ENCODE data around the gene TMEM150A.
"Not testable (repeated sequence)": the region's sequence is repeated elsewhere in the genome, so short reads cannot be mapped to it uniquely, and the experiment has no call there.

TMEM150A gene

DNA sequence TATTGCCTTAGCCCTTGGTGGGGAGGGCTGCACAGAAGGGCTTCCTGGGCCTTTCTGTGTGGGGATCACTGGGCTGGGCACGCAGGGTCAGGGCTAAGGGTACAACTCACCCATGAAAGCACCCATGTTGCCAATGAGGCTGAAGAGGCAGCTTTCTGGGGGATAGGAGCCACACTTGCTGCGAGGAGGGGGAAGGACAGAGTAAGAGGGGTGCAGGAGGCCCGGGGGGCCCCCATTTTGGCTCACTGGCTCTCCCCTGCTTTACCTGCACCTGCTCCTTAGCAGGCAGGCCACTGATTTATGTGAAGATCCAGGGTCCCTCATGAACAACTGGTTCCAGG, 2.3 kb downstream of the TMEM150A start:
- H3K4me3 ChIP-seq (ENCODE audit: low read length), result no peak overlapping the region
- H3K27me3 ChIP-seq (ENCODE audit: control insufficient read depth, insufficient read depth, low read length), result no peaks in the 10 kb centered on the region
- H3K9me3 ChIP-seq (replicated peaks; ENCODE audit: low read length), result no peaks in the 10 kb centered on the region
- H3K4me2 ChIP-seq (ENCODE audit: low read length), result no peak overlapping the region
- peaks cover 23% of the 10 kb centered on the region for H3K4me1 ChIP-seq (ENCODE audit: control insufficient read depth, insufficient read depth, low read length)
- peaks cover 31% of the 10 kb centered on the region for H3K36me3 ChIP-seq (ENCODE audit: insufficient read depth, low read length)
- no peak overlapping the region for H3K9ac ChIP-seq (ENCODE audit: low read depth, low read length)

DNA sequence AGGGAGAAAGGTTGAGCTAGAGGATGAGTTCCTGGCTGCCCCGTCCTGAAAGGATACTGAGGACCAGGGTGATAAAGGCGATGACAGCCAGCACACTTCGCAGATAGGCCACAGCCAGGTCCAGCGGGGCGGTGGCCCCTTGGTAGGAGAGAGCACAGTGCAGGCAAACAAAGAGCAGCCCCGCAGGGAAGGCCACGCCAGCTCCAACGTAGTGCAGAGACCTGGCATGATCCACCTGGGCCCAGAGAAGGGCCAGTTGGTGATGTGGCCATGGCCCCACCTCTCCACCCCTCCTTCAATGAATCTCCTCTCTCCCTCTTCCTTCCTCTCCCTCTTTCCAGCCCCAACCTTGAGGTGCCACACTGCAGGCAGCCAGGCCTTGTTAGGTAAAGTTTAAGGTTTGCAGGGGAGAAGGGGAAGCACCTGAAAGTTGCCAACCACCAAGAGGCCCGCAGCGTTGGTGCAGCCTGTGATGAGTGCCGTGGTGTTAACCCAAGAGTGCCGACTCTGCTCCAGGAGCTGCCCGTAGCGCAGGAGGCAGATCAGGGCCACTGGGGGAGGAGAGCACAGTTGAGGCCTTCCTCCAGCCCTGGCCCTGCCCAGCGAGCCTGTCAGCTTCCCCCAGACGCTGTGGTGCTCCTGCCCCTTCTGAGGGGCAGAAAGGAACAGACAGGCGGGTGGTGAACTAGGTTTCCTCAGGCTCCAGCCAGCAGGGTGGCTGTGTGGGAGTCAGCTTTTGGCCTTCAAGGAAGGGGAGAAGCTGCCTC, 2.8 kb downstream of the TMEM150A start:
- Histone ChIP-seq H3K4me3 (ENCODE audit: low read length) (no peak overlapping the region), H3K9me3 (replicated peaks; ENCODE audit: low read length) (no peaks in the 10 kb centered on the region), H3K9ac (ENCODE audit: low read depth, low read length) (no peak overlapping the region), H3K27me3 (ENCODE audit: control insufficient read depth, insufficient read depth, low read length) (no peaks in the 10 kb centered on the region), H3K4me1 (ENCODE audit: control insufficient read depth, insufficient read depth, low read length) (peaks cover 22% of the 10 kb centered on the region), H3K36me3 (ENCODE audit: insufficient read depth, low read length) (peaks cover 31% of the 10 kb centered on the region), H3K4me2 (ENCODE audit: low read length) (no peak overlapping the region)

DNA sequence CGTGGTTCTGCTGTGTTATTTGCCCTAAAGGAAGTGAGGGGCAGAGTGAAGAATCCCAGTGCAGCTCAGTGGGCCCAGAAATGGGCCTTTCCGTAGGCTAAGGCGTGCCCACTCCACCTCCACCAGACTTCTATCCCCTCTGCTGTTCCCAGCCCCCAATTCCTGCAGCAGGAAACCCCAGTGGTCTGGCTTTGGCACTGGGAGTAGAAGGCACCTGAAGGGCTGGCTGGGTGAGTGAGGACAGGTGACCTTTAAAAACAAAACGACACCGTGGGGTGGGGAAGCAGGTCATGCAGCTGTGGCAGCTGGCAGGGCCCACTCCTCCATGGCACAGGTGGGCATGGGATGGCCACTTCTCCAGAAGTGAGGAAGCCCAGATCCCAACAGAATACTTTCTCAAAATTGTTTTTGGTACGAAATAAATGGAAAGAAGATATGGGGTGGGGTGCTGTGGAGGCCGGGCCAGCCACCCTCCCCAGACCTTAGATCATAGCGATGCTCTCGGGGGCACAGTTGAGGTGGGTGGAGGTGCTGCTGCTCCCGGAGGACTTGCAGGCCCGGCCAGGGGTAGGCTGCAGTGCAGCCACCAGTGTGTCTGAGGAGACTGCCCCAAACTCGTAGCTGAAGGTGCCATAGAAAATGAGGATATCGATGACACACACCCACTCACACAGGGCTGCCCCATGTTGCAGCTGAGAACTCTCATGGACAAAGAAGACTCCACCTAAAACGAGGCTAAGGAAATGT, 3.7 kb downstream of the TMEM150A start:
- Histone ChIP-seq H3K9ac (ENCODE audit: low read depth, low read length) (no peak overlapping the region), H3K36me3 (ENCODE audit: insufficient read depth, low read length) (peaks cover 31% of the 10 kb centered on the region), H3K27me3 (ENCODE audit: control insufficient read depth, insufficient read depth, low read length) (no peaks in the 10 kb centered on the region), H3K9me3 (replicated peaks; ENCODE audit: low read length) (no peaks in the 10 kb centered on the region), H3K4me1 (ENCODE audit: control insufficient read depth, insufficient read depth, low read length) (peaks cover 24% of the 10 kb centered on the region), H3K4me2 (ENCODE audit: low read length) (no peak overlapping the region), H3K4me3 (ENCODE audit: low read length) (no peak overlapping the region)

DNA sequence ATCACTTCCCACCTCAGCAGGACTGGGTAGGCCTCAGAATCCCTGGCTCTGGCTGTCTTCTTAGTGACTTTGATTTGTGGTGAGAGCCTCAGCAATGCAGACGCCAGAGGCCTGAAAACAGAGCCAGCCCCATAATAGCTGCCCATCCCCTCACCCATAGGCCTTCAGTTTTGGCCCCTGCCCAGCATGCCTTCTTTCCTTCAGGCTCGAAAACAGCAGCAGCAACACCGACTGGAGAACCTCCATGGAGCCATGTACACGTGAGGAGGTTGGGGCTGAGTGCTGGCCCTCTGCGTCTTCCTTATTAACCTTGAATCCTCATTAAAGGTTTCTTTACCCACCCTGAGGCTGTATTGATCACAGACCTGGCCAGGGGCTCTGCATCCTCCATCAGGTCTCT, 5.3 kb downstream of the TMEM150A start:
- no peaks in the 10 kb centered on the region for H3K9me3 ChIP-seq (replicated peaks; ENCODE audit: low read length)
- H3K27me3 ChIP-seq (ENCODE audit: control insufficient read depth, insufficient read depth, low read length), result no peaks in the 10 kb centered on the region
- peaks cover 31% of the 10 kb centered on the region for H3K36me3 ChIP-seq (ENCODE audit: insufficient read depth, low read length)
- H3K4me1 ChIP-seq (ENCODE audit: control insufficient read depth, insufficient read depth, low read length), result peaks cover 24% of the 10 kb centered on the region
- H3K9ac ChIP-seq (ENCODE audit: low read depth, low read length), result no peak overlapping the region
- H3K4me3 ChIP-seq (ENCODE audit: low read length), result peak overlapping the region; percentile 85
- H3K4me2 ChIP-seq (ENCODE audit: low read length), result peak overlapping the region; percentile 92

DNA sequence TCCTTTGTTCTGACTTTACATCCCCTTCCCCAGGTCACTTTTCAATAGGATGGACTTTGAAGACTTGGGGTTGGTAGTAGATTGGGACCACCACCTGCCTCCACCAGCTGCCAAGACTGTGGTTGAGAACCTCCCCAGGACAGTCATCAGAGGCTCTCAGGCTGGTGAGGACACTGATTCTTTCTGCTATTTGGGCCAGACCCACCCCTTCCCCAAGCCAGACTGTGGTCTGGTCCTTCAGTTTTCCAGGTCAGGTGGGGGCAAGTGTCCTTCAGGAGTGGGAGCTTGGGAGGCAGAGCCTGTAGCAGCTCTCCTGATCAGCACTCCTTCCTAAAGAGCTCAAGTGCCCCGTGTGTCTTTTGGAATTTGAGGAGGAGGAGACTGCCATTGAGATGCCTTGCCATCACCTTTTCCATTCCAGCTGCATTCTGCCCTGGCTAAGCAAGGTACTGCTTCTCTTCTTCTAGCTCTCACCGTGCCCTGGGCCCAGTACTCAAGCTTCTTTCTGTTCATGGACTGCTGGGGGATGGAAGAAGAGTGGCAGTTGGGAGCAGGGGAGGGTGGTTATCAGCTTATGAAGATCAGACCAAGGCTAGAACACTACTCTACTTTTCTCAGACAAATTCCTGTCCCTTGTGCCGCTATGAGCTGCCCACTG, 5.9 kb downstream of the TMEM150A start:
- Histone ChIP-seq H3K4me1 (ENCODE audit: control insufficient read depth, insufficient read depth, low read length) (peaks cover 27% of the 10 kb centered on the region), H3K4me3 (ENCODE audit: low read length) (peak overlapping the region; percentile 85), H3K9me3 (replicated peaks; ENCODE audit: low read length) (no peaks in the 10 kb centered on the region), H3K36me3 (ENCODE audit: insufficient read depth, low read length) (peaks cover 31% of the 10 kb centered on the region), H3K27me3 (ENCODE audit: control insufficient read depth, insufficient read depth, low read length) (no peaks in the 10 kb centered on the region), H3K4me2 (ENCODE audit: low read length) (peak overlapping the region; percentile 92), H3K9ac (ENCODE audit: low read depth, low read length) (peak overlapping the region; percentile 86)

DNA sequence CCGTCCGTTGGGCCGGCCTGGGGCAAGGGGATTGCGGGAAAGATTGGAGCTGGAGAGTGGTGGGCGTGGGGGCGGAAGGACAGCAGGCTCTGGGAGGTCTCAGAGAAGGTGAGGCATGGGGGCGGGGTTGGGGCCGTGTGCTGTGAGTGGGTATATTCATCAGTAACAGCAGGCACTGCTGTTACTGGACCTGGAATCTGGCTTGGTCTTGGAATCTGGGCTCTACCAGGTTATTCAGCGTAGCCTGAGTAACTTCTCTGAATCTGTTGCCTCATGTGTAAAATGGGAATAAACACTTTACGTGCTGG, 6.5 kb downstream of the TMEM150A start:
- Histone ChIP-seq H3K27me3 (ENCODE audit: control insufficient read depth, insufficient read depth, low read length) (no peaks in the 10 kb centered on the region), H3K4me1 (ENCODE audit: control insufficient read depth, insufficient read depth, low read length) (peaks cover 29% of the 10 kb centered on the region)

DNA sequence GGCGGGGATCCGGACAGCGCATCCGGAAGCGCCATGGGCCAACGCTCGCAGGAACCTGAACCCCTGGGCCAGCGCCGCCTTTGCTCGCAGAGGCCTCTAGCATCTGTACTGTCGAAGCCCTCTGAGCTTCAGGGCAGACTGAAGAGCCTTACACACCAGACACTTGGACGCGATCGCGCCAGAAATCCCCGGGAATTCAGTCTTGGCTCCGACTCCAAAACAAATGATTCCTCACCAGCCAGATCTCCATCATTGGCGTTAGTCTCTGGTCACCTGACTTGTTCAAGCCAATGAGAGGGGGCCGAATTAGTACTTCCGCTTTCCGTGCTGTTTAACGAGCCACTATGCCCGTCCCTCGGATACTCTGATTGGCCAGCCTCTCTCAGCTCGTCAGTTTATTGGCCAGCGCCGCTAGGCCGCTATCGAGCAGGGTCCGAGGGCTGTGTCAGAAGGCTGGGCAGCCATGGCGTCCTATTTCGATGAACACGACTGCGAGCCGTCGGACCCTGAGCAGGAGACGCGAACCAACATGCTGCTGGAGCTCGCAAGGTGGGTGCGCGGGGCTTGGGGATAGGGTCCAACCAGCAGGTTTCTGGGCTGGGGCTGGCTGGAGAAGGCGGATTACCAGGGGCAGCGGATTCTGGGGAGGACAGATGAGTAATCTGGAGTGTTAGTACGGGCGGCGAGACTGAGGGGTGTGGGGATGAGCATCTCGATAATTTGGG, 7.0 kb downstream of the TMEM150A start, which contains the start of gene RNF181:
TSS of gene RNF181 (plus strand) at position 445 of the 725 bp plus-strand sequence. CDS start at position 464, 19 bp downstream.
- Histone ChIP-seq H3K4me2 (ENCODE audit: low read length) (peak within 1 kb of the TSS; percentile 92), H3K27me3 (ENCODE audit: control insufficient read depth, insufficient read depth, low read length) (no peaks in the 10 kb centered on the region), H3K36me3 (ENCODE audit: insufficient read depth, low read length) (peaks cover 31% of the 10 kb centered on the region), H3K4me1 (ENCODE audit: control insufficient read depth, insufficient read depth, low read length) (peaks cover 34% of the 10 kb centered on the region), H3K9me3 (replicated peaks; ENCODE audit: low read length) (no peaks in the 10 kb centered on the region), H3K9ac (ENCODE audit: low read depth, low read length) (peak within 1 kb of the TSS; percentile 86), H3K4me3 (ENCODE audit: low read length) (peak within 1 kb of the TSS; percentile 85)

More for the DNA sequence above, 6.5 kb downstream of the TMEM150A start:
- H3K9ac ChIP-seq (ENCODE audit: low read depth, low read length), result peak overlapping the region; percentile 86
- H3K9me3 ChIP-seq (replicated peaks; ENCODE audit: low read length), result no peaks in the 10 kb centered on the region
- H3K4me2 ChIP-seq (ENCODE audit: low read length), result peak overlapping the region; percentile 92
- H3K4me3 ChIP-seq (ENCODE audit: low read length), result peak overlapping the region; percentile 85
- peaks cover 31% of the 10 kb centered on the region for H3K36me3 ChIP-seq (ENCODE audit: insufficient read depth, low read length)

DNA sequence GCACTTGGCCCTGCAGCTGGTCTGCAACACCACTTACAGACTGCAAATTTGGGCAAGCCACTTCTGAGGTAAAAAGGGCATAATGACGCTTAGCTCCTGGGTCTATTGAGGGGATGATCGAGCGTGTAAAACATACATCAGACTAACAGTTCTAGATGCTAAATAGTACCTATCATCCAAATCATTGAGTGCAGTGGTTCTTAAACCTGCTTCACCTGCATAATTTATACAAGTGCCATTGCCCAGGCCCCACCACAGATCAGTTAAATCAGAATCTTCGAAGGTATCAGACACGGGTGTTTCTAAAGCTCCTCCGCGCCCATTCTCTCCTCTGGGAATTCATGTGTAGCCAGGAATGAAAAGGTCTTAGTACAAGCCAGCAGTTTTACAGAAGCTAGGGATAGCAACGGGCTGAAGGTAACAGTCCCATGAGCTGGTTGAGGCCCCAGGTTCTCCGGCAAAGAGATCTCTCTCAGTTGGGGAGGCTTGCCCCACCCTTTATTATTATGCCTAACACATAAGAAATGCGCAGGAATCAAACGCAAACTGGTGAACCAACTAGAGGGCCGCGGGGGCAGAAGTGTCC, 7.7 kb downstream of the TMEM150A start:
- Histone ChIP-seq H3K9ac (ENCODE audit: low read depth, low read length) (peak overlapping the region; percentile 86), H3K4me1 (ENCODE audit: control insufficient read depth, insufficient read depth, low read length) (peaks cover 41% of the 10 kb centered on the region), H3K36me3 (ENCODE audit: insufficient read depth, low read length) (peaks cover 29% of the 10 kb centered on the region), H3K4me2 (ENCODE audit: low read length) (peak overlapping the region; percentile 92), H3K27me3 (ENCODE audit: control insufficient read depth, insufficient read depth, low read length) (no peaks in the 10 kb centered on the region), H3K9me3 (replicated peaks; ENCODE audit: low read length) (no peaks in the 10 kb centered on the region), H3K4me3 (ENCODE audit: low read length) (peak overlapping the region; percentile 85)

DNA sequence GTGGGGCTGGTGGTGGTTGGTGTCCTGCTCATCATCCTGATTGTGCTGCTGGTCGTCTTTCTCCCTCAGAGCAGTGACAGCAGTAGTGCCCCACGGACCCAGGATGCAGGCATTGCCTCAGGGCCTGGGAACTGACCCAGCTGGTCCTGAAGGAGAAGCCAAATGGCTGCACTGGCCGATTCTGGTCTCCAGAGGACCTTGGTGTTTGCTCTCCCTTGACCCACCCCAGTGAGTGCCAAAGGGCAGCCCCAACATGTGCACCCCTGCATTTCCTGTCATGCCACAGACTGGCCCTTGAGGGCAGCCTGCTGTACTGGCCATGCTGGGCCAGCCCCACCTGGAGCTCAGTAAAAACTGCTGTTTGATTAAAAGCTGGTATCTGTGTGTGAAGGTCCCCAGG, 9.5 kb downstream of the TMEM150A start:
- Histone ChIP-seq H3K4me1 (ENCODE audit: control insufficient read depth, insufficient read depth, low read length) (peaks cover 58% of the 10 kb centered on the region), H3K36me3 (ENCODE audit: insufficient read depth, low read length) (peaks cover 11% of the 10 kb centered on the region), H3K9me3 (replicated peaks; ENCODE audit: low read length) (no peaks in the 10 kb centered on the region), H3K27me3 (ENCODE audit: control insufficient read depth, insufficient read depth, low read length) (no peaks in the 10 kb centered on the region), H3K4me2 (ENCODE audit: low read length) (no peak overlapping the region), H3K9ac (ENCODE audit: low read depth, low read length) (no peak overlapping the region), H3K4me3 (ENCODE audit: low read length) (no peak overlapping the region)

DNA sequence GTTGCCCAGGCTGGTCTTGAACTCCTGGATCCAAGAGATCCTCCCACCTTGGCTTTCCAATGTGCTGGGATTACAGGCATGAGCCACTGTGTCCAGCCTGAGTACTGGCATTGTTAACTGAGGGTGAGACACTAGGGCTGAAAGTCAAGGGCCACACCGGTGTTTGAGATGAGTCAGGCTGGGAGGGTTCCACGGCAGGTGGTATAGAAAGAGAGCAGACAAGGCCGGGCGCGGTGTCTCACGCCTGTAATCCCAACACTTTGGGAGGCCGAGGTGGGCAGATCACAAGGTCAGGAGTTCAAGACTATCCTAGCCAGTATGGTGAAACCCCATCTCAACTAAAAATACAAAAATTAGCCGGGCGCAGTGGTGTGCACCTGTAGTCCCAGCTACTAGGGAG, 10.2 kb downstream of the TMEM150A start:
- H3K9me3 ChIP-seq (replicated peaks; ENCODE audit: low read length); H3K4me3 ChIP-seq (ENCODE audit: low read length); H3K36me3 ChIP-seq (ENCODE audit: insufficient read depth, low read length); H3K9ac ChIP-seq (ENCODE audit: low read depth, low read length); H3K4me2 ChIP-seq (ENCODE audit: low read length); H3K27me3 ChIP-seq (ENCODE audit: control insufficient read depth, insufficient read depth, low read length): not testable (repeated sequence)
- peaks cover 64% of the 10 kb centered on the region for H3K4me1 ChIP-seq (ENCODE audit: control insufficient read depth, insufficient read depth, low read length)

DNA sequence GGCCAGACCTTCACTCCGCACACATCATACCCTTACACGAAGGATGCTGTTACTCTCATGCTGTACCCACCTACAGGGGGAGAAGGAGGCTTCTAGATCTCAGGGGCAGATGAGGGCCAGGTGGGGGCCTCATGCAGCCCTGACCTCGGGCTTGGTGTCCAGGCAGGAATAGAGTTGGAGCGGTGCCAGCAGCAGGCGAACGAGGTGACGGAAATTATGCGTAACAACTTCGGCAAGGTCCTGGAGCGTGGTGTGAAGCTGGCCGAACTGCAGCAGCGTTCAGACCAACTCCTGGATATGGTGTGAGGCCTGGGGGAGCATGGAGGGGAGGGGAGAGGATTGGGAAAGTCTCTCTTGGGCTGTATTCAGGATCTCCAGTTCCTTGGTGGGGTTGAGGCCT, 10.9 kb downstream of the TMEM150A start:
- Histone ChIP-seq H3K4me1 (ENCODE audit: control insufficient read depth, insufficient read depth, low read length) (peaks cover 61% of the 10 kb centered on the region), H3K9ac (ENCODE audit: low read depth, low read length) (peak overlapping the region; percentile 85), H3K4me3 (ENCODE audit: low read length) (no peak overlapping the region), H3K9me3 (replicated peaks; ENCODE audit: low read length) (no peaks in the 10 kb centered on the region), H3K36me3 (ENCODE audit: insufficient read depth, low read length) (no peaks in the 10 kb centered on the region), H3K27me3 (ENCODE audit: control insufficient read depth, insufficient read depth, low read length) (no peaks in the 10 kb centered on the region), H3K4me2 (ENCODE audit: low read length) (peak overlapping the region; percentile 60)
